ENCODE measurements around the gene KSR2. TPM values are rescaled to one million over a fixed set of nuclear protein-coding genes. Genes with fewer than 3 reads are reported as not detected.

The KSR2 gene
- total RNA-seq, 4 donors from 2014 or later, result 1.2 to 11.0 (median 2.2) TPM

DNA sequence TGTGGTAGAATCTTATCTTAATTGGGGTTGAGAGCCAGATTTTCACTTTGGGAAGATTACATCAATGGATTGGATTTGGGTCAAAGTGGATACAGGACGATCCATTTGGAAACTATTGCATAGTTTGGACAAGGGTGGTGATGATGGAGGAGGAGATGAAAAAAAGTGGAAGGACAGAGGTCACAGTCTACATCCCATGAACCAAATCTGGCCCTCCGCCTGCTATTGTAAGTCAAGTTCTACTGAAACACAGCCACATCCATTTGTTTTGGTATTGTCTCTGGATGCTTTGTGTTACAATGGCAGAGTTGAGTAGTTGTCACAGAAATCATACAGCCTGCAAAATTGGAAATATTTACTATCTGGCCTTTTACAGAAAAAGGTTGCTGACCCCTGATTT lies 310.6 kb downstream of the KSR2 start:
- no peaks in the 10 kb centered on the region for H3K36me3 ChIP-seq
- intact Hi-C loops (cut with DNase I), result no loop called here
- H3K27me3 ChIP-seq, result no peaks in the 10 kb centered on the region
- WGBS, 2 donors, result 72 to 85% methylated on average over 2 of the region's 2 CpGs
- TF ChIP-seq, protein P1, sequence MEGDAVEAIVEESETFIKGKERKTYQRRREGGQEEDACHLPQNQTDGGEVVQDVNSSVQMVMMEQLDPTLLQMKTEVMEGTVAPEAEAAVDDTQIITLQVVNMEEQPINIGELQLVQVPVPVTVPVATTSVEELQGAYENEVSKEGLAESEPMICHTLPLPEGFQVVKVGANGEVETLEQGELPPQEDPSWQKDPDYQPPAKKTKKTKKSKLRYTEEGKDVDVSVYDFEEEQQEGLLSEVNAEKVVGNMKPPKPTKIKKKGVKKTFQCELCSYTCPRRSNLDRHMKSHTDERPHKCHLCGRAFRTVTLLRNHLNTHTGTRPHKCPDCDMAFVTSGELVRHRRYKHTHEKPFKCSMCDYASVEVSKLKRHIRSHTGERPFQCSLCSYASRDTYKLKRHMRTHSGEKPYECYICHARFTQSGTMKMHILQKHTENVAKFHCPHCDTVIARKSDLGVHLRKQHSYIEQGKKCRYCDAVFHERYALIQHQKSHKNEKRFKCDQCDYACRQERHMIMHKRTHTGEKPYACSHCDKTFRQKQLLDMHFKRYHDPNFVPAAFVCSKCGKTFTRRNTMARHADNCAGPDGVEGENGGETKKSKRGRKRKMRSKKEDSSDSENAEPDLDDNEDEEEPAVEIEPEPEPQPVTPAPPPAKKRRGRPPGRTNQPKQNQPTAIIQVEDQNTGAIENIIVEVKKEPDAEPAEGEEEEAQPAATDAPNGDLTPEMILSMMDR (IDR thresholded peaks at IDR 0.05), result no peak
- TF ChIP-seq POLR2A (IDR thresholded peaks at IDR 0.05), result no peak
- H3K4me1 ChIP-seq, result no peaks in the 10 kb centered on the region
- no peak for DNase-seq
- H3K4me3 ChIP-seq (replicated peaks in 1 of 3), result no peak overlapping the region
- H3K9me3 ChIP-seq, result no peaks in the 10 kb centered on the region
- H3K27ac ChIP-seq, result no peak overlapping the region

GRCh38 chr12:117649796-117650195 lies 319.0 kb downstream of the KSR2 start:
- intact Hi-C loops (cut with DNase I), result no loop called here
- no peak for DNase-seq
- H3K4me3 ChIP-seq (replicated peaks in 1 of 3), result no peak overlapping the region
- H3K36me3 ChIP-seq, result no peaks in the 10 kb centered on the region
- H3K9me3 ChIP-seq, result no peaks in the 10 kb centered on the region
- H3K4me1 ChIP-seq, result no peaks in the 10 kb centered on the region
- H3K27me3 ChIP-seq, result no peaks in the 10 kb centered on the region
- TF ChIP-seq POLR2A (IDR thresholded peaks at IDR 0.05), result no peak
- TF ChIP-seq, protein P1 (IDR thresholded peaks at IDR 0.05), result no peak
- H3K27ac ChIP-seq, result no peak overlapping the region

DNA sequence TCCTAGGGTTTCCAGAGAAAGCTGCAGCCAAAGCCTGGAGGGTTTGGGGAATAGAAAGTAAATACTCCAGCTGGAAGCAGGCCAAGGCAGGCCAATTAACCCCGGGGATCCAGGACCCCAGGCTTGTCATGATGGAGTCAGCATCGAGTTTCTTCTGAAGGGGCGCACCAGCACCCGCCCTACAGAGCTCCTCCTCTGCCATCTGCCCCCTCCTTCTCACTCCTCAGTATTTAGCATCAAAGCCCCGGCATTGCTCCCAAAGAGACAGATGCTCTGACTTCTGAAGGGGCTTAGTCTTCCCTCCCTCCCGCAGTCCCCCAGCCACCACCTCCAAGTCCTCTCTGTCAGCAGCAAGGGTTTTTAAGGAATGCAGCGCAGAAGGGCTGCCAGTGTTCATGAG lies 322.3 kb downstream of the KSR2 start:
- no peak overlapping the region for H3K27ac ChIP-seq
- 27 to 39% methylated on average over 6 to 7 of the region's 7 CpGs for WGBS, 2 donors
- H3K4me3 ChIP-seq (replicated peaks in 1 of 3), result no peak overlapping the region
- no peaks in the 10 kb centered on the region for H3K27me3 ChIP-seq
- intact Hi-C loops (cut with DNase I), result no loop called here
- no peaks in the 10 kb centered on the region for H3K9me3 ChIP-seq
- no peaks in the 10 kb centered on the region for H3K4me1 ChIP-seq
- TF ChIP-seq, protein P1 (IDR thresholded peaks at IDR 0.05), result no peak
- no peak for TF ChIP-seq POLR2A (IDR thresholded peaks at IDR 0.05)
- no peak for DNase-seq
- H3K36me3 ChIP-seq, result no peaks in the 10 kb centered on the region

DNA sequence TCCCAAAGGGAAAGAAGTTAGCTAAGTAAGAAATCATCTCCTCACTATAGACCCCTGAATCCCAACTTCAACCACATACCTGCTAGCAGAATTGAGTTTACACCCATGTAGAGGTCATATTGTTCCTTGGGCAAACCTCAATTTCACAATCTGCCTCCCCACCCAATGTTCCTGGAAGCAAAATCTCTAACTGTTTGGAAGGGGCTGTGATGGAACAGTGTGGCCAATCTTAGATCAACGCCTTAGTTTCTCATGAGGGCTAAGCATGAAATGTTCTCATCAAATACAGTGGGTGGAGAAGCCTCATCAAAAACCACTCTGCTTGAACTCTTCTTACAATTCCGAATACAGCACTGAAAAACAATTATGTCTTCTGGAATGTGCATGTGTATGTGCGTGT lies 323.3 kb downstream of the KSR2 start:
- no peak for DNase-seq
- WGBS, 2 donors, result 75 to 78% methylated on average over 3 of the region's 3 CpGs

GRCh38 chr12:117643971-117644370 lies 324.8 kb downstream of the KSR2 start:
- Histone ChIP-seq H3K4me1 (no peaks in the 10 kb centered on the region), H3K4me3 (replicated peaks in 1 of 3) (no peak overlapping the region), H3K9me3 (no peaks in the 10 kb centered on the region), H3K27me3 (no peaks in the 10 kb centered on the region), H3K36me3 (no peaks in the 10 kb centered on the region), H3K27ac (no peak overlapping the region)
- TF ChIP-seq, protein P1 (IDR thresholded peaks at IDR 0.05), result no peak
- no peak for TF ChIP-seq POLR2A (IDR thresholded peaks at IDR 0.05)
- no peak for DNase-seq
- intact Hi-C loops (cut with DNase I), result no loop called here
- WGBS, 2 donors, result 81 to 87% methylated on average over 4 of the region's 4 CpGs

More for the DNA sequence above, 323.3 kb downstream of the KSR2 start:
- H3K27me3 ChIP-seq, result no peaks in the 10 kb centered on the region
- intact Hi-C loops (cut with DNase I), result no loop called here
- H3K36me3 ChIP-seq, result no peaks in the 10 kb centered on the region
- H3K4me3 ChIP-seq (replicated peaks in 1 of 3), result no peak overlapping the region
- no peaks in the 10 kb centered on the region for H3K9me3 ChIP-seq
- no peak for TF ChIP-seq POLR2A (IDR thresholded peaks at IDR 0.05)
- TF ChIP-seq, protein P1 (IDR thresholded peaks at IDR 0.05), result no peak
- H3K27ac ChIP-seq, result no peak overlapping the region
- H3K4me1 ChIP-seq, result no peaks in the 10 kb centered on the region
